NCI-H748 (cell line): ENCODE results near the gene CCR6.

Source experiments
- DNase-seq: peaks from one replicate; lab custom pipeline; 2025; ENCODE audit not compliant: unreplicated experiment; lab: John Stamatoyannopoulos, UW

Gene CCR6

GRCh38 chr6:167141667-167142432, 19.0 kb downstream of the CCR6 start:
- peak; percentile 64 for DNase-seq

- DNase-seq = no peak
Observed at GRCh38 chr6:167142433-167142761, 19.5 kb downstream of the CCR6 start.

- DNase-seq = no peak
Observed at GRCh38 chr6:167143041-167143440, 20.1 kb downstream of the CCR6 start.

GRCh38 chr6:167145461-167145860, 22.6 kb downstream of the CCR6 start:
- no peak for DNase-seq

GRCh38 chr6:167146135-167146534, 23.2 kb downstream of the CCR6 start:
- no peak for DNase-seq

GRCh38 chr6:167146977-167147376, 24.1 kb downstream of the CCR6 start:
- no peak for DNase-seq

GRCh38 chr6:167148021-167148420, 25.1 kb downstream of the CCR6 start:
- no peak for DNase-seq

GRCh38 chr6:167148997-167149396, 26.1 kb downstream of the CCR6 start:
- DNase-seq = no peak

GRCh38 chr6:167150941-167151549, 28.1 kb downstream of the CCR6 start:
- DNase-seq = no peak

- no peak for DNase-seq
Observed at GRCh38 chr6:167151648-167152047, 28.8 kb downstream of the CCR6 start.

GRCh38 chr6:167152862-167153261, 30.0 kb downstream of the CCR6 start:
- DNase-seq = no peak

- no peak for DNase-seq
Observed at GRCh38 chr6:167153521-167153959, 30.6 kb downstream of the CCR6 start.

GRCh38 chr6:167154291-167154690, 31.4 kb downstream of the CCR6 start:
- no peak for DNase-seq

- DNase-seq = no peak
Observed at GRCh38 chr6:167154895-167155294, 32.0 kb downstream of the CCR6 start.

GRCh38 chr6:167157414-167157813, 34.5 kb downstream of the CCR6 start:
- no peak for DNase-seq

- DNase-seq = no peak
Observed at GRCh38 chr6:167157863-167158262, 35.0 kb downstream of the CCR6 start, which contains the start of gene GPR31. Gene GPR31 (minus strand): TSS chr6:167157980. CDS start chr6:167157831, 149 bp downstream.

- no peak for DNase-seq
Observed at GRCh38 chr6:167161851-167162467, 39.1 kb downstream of the CCR6 start.

GRCh38 chr6:167162591-167162990, 39.7 kb downstream of the CCR6 start:
- no peak for DNase-seq

GRCh38 chr6:167163476-167164011, 40.6 kb downstream of the CCR6 start:
- no peak for DNase-seq

GRCh38 chr6:167164261-167164660, 41.4 kb downstream of the CCR6 start:
- DNase-seq = no peak

GRCh38 chr6:167165858-167166471, 43.1 kb downstream of the CCR6 start:
- DNase-seq = no peak
